PFSK-1 (cell line): ENCODE data around the gene MAPK8.

Source experiments
- FOXP2 ChIP-seq: optimal IDR thresholded peaks from 2 replicates; pipeline ENCODE3; 2011; ENCODE audit warnings: borderline replicate concordance, control low read depth, inconsistent platforms; ENCODE audit not compliant: insufficient read depth; ENCODE audit errors: extremely low read length, extremely low read depth
- POLR2AphosphoS5 ChIP-seq: IDR thresholded peaks from 2 replicates; pipeline ENCODE4 v1.6.1; 2012; ENCODE audit warnings: low read depth, mild to moderate bottlenecking, control low read depth, low read length, moderate library complexity
- REST ChIP-seq, 2 experiments: IDR thresholded peaks; 2 replicates each; pipeline versions ENCODE4 v1.6.1 to v1.8.0; 2011 to 2012; ENCODE audit warnings: low read depth in 2 of 2, low read length in 2 of 2, control low read depth in 1 of 2, inconsistent platforms in 1 of 2, mild to moderate bottlenecking in 1 of 2, moderate library complexity in 1 of 2; ENCODE audit not compliant: insufficient read depth in 1 of 2
- SIN3A ChIP-seq: IDR thresholded peaks from 2 replicates; pipeline ENCODE4 v1.6.1; 2012; ENCODE audit warnings: mild to moderate bottlenecking, low read length, moderate library complexity, borderline replicate concordance; ENCODE audit not compliant: insufficient read depth
- TAF1 ChIP-seq: IDR thresholded peaks from 2 replicates; pipeline ENCODE4 v1.6.1; 2012; ENCODE audit warnings: low read length, control low read depth, borderline replicate concordance; ENCODE audit not compliant: insufficient read depth

- TF ChIP-seq SIN3A (no peak), POLR2AphosphoS5 (no peak), TAF1 (no peak), REST (IDR thresholded peaks at IDR 0.05; ENCODE audit: insufficient read depth in 1 of 2, low read depth in 2 of 2, low read length in 2 of 2) (no peak), FOXP2 (no peak)
These were observed 30.6 kb downstream of the MAPK8 start for GRCh38 chr10:48336978-48337599.
